ENCODE measurements around the gene STARD3. TPM values are rescaled to one million over a fixed set of nuclear protein-coding genes. Genes with fewer than 3 reads are reported as not detected.
A peak's percentile ranks its signal among the peaks of the same experiment; 100 is the strongest.

Gene STARD3
- total RNA-seq, 2 donors from 2014 or later: 59.8 to 76.0 TPM

DNA sequence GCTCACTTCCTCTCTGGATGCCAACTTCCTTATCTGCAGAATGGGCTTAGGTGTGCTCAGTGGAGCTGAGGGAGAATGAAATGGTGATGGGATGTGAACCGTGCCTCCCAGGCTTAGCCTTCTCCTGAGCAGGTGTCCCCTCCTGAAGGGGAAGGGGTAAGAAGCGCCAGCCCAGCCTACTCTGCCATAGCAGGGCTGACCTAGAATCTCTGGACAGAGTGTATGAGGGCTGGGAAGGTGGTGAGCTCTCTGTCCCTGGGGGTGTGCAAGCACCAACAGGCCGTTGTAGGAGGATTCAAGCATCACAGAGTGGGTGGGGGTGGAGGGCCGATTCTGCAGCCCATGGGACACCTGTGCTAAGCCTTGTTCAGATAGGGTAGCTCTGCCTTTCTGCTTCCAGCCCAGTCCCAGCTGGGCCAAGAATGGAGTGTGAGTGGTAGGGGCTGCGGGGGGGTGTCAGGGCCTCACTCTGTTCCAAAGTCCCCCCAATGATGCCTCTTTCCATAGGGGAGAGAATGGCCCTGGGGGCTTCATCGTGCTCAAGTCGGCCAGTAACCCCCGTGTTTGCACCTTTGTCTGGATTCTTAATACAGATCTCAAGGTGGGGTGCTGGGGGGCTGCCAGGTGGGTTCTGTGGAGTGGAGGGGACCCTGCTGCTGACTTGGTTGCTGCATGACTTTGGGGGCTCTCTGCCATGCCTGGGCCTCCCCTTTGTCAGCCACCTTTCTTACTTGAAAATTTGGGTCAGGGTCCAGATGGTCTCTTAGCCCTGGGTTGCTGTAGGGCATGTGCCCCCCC is 25.0 kb downstream of the STARD3 start:
- Mint-ChIP-seq H3K4me1 (no peaks in the 10 kb centered on the region), H3K36me3 (ENCODE audit: low read depth) (peaks cover 35% of the 10 kb centered on the region), H3K9me3 (no peaks in the 10 kb centered on the region), H3K4me3 (no peak overlapping the region), H3K27me3 (peaks cover 4% of the 10 kb centered on the region), H3K27ac (no peak overlapping the region)
- no peak for ATAC-seq (replicated peaks)

DNA sequence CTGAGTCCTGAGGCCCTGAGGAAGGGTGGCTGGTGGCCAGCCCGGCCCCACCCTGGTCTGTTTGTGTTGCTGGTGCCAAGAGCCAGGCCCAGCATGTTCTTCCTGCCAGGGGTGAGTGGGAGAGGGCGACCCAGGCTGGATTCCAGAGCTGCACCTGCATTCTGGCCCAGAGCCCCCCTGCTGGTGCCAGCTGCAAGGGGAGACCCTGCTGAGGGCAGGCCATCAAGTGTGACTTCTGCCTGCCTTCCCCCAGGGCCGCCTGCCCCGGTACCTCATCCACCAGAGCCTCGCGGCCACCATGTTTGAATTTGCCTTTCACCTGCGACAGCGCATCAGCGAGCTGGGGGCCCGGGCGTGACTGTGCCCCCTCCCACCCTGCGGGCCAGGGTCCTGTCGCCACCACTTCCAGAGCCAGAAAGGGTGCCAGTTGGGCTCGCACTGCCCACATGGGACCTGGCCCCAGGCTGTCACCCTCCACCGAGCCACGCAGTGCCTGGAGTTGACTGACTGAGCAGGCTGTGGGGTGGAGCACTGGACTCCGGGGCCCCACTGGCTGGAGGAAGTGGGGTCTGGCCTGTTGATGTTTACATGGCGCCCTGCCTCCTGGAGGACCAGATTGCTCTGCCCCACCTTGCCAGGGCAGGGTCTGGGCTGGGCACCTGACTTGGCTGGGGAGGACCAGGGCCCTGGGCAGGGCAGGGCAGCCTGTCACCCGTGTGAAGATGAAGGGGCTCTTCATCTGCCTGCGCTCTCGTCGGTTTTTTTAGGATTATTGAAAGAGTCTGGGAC is 25.8 kb downstream of the STARD3 start:
- Mint-ChIP-seq H3K4me1 (no peaks in the 10 kb centered on the region), H3K4me3 (no peak overlapping the region), H3K27ac (no peak overlapping the region)

DNA sequence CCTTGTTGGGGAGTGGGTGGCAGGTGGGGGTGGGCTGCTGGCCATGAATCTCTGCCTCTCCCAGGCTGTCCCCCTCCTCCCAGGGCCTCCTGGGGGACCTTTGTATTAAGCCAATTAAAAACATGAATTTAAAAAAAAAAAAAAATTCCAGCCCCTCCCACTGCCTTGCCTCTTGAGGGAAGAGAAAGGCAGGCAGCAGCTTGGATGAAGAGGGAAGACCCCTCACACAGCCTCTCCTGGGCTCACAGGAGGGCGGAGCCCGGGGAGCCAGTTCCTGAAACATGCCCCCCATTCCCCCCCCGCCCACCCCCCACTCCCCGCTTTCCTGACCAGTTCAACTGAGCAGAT is 26.4 kb downstream of the STARD3 start:
- no peak for ATAC-seq (replicated peaks)

More for the DNA sequence above, 25.8 kb downstream of the STARD3 start:
- Mint-ChIP-seq H3K36me3 (ENCODE audit: low read depth) (peaks cover 33% of the 10 kb centered on the region), H3K9me3 (no peaks in the 10 kb centered on the region), H3K27me3 (peaks cover 4% of the 10 kb centered on the region)
- ATAC-seq (replicated peaks): no peak

DNA sequence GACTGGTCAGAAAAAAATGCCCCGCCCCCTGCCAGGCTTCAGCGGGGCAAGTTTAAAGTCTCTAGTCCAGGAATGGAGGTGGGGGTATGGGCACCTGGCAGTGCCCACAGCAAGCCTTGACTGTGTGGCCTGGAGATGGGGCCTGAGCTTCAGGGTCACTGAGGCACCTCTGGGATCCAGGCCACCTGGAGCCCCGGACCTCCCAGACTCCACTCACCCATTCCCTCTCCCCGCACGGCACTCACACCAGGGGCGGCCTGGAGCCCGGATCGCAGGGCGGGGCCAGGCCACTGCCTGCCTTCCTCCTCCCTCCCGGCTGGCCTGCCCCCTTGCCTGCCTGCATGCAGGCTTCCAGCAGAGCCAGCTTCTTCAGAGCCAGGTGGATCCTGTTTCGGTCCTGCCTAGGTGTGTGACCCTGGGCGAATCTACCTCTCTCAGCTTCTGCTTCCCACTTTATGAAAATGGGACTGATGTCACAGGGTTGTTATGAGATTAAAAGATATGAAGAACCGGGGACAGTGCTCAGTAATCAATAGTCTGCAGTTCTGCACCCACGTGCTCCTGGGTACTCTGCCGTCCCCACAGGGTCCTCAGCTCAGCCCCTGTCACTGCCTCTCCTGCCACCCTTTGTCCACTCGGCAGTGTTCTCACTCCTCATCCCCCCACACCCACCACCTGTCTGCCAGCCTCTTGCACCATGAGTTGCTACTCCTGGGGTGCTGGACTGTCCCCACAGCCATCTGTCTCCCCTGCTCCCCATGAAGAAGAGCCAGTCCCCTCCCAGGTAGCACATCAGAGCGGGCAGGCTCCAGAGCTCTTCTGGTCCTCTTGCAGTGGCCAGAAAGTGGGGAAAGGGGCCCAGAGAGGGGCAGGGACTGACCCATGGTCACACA is 27.0 kb downstream of the STARD3 start:
- no peak overlapping the region for H3K4me3 Mint-ChIP-seq
- no peak overlapping the region for H3K27ac Mint-ChIP-seq
- no peaks in the 10 kb centered on the region for H3K9me3 Mint-ChIP-seq
- H3K4me1 Mint-ChIP-seq: peaks cover 5% of the 10 kb centered on the region
- H3K36me3 Mint-ChIP-seq (ENCODE audit: low read depth): peaks cover 24% of the 10 kb centered on the region
- peaks cover 9% of the 10 kb centered on the region for H3K27me3 Mint-ChIP-seq
- ATAC-seq (replicated peaks): no peak

More for the DNA sequence above, 26.4 kb downstream of the STARD3 start:
- peaks cover 27% of the 10 kb centered on the region for H3K36me3 Mint-ChIP-seq (ENCODE audit: low read depth)
- H3K4me1 Mint-ChIP-seq: peaks cover under 1% of the 10 kb centered on the region
- H3K27ac Mint-ChIP-seq: no peak overlapping the region
- H3K4me3 Mint-ChIP-seq: no peak overlapping the region
- H3K27me3 Mint-ChIP-seq: peaks cover 4% of the 10 kb centered on the region
- H3K9me3 Mint-ChIP-seq: no peaks in the 10 kb centered on the region

DNA sequence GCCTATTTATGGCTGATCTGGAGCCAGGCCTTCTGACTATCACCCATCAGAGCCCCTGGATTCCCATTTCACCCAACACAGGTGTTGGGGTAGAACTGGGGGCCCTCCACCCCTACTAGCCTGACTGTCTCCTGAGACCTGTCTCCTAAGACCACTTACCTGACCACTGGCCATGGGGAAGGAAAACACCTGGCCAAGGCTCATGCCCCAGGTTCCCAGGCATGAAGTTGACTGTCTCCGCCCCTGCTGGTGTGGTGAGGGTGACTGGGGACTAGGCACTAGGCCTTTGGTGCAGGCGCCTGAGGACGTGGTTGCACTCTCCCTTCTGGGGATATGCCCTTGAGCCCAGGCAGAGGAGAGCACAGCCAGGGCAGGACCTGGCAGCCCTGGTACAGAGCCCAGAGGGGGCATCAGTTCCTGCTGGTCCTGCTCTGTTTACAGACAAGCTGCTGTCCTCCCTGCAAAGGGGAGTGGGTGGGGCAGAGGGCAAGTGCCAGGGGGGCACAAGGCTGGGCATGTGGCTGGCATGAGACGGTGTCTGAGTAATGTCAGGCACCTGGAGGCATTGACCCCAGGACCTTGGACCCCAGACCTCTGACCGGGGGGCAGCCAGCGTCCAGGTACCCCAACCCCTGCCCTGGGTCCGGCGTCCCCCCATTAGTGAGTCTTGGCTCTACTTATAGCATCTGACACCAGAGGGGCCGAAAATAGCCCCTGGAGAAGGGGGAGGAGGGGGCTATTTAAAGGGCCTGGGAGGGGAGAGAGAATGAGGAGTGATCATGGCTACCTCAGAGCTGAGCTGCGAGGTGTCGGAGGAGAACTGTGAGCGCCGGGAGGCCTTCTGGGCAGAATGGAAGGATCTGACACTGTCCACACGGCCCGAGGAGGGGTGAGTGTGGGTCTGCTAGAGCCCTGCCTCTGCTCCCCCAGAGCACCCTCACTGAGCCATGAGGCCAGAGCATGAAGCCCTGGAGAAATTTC is 27.9 kb downstream of the STARD3 start, which contains the start of gene TCAP:
Gene TCAP, plus strand, starts transcription at position 769 of the 981 bp plus-strand sequence. Its CDS starts 11 bp downstream, at position 780.
- Mint-ChIP-seq H3K9me3 (no peaks in the 10 kb centered on the region), H3K36me3 (ENCODE audit: low read depth) (peaks cover 15% of the 10 kb centered on the region), H3K27ac (no peak within 1 kb of the TSS), H3K4me3 (no peak within 1 kb of the TSS), H3K27me3 (peaks cover 13% of the 10 kb centered on the region), H3K4me1 (peaks cover 5% of the 10 kb centered on the region)
- ATAC-seq (replicated peaks): no peak

DNA sequence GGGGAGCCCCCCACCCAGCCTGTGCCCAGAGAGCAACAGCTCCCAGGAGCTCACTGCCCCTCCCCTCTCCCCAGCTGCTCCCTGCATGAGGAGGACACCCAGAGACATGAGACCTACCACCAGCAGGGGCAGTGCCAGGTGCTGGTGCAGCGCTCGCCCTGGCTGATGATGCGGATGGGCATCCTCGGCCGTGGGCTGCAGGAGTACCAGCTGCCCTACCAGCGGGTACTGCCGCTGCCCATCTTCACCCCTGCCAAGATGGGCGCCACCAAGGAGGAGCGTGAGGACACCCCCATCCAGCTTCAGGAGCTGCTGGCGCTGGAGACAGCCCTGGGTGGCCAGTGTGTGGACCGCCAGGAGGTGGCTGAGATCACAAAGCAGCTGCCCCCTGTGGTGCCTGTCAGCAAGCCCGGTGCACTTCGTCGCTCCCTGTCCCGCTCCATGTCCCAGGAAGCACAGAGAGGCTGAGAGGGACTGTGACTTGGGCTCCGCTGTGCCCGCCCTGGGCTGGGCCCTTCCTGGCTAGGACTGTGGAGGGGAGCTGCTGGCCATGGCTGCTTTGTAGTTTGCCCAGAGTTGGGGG is 28.8 kb downstream of the STARD3 start:
- peaks cover 17% of the 10 kb centered on the region for H3K27me3 Mint-ChIP-seq
- peak; percentile 30 for ATAC-seq (replicated peaks)
- no peak overlapping the region for H3K4me3 Mint-ChIP-seq
- H3K27ac Mint-ChIP-seq: no peak overlapping the region
- H3K9me3 Mint-ChIP-seq: no peaks in the 10 kb centered on the region
- H3K4me1 Mint-ChIP-seq: peaks cover 5% of the 10 kb centered on the region
- peaks cover 14% of the 10 kb centered on the region for H3K36me3 Mint-ChIP-seq (ENCODE audit: low read depth)

DNA sequence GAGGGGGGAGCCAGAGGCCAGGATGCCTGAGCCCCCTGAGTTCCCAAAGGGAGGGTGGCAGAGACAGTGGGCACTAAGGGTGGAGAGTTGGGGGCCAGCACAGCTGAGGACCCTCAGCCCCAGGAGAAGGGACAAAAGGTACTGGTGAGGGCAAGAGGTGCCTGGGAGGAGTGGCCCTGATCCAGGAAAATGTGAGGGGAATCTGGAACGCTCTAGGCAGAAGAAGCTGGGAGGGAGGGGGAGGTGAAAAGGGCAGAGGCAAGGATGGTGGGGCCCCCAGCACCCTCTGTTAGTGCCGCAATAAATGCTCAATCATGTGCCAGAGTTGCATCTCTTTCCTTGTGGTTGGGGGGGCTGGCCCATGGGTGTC is 29.3 kb downstream of the STARD3 start:
- Mint-ChIP-seq H3K4me3 (no peak overlapping the region), H3K36me3 (ENCODE audit: low read depth) (peaks cover 9% of the 10 kb centered on the region), H3K9me3 (no peaks in the 10 kb centered on the region), H3K4me1 (peaks cover 5% of the 10 kb centered on the region), H3K27me3 (peaks cover 17% of the 10 kb centered on the region), H3K27ac (no peak overlapping the region)
- no peak for ATAC-seq (replicated peaks)

DNA sequence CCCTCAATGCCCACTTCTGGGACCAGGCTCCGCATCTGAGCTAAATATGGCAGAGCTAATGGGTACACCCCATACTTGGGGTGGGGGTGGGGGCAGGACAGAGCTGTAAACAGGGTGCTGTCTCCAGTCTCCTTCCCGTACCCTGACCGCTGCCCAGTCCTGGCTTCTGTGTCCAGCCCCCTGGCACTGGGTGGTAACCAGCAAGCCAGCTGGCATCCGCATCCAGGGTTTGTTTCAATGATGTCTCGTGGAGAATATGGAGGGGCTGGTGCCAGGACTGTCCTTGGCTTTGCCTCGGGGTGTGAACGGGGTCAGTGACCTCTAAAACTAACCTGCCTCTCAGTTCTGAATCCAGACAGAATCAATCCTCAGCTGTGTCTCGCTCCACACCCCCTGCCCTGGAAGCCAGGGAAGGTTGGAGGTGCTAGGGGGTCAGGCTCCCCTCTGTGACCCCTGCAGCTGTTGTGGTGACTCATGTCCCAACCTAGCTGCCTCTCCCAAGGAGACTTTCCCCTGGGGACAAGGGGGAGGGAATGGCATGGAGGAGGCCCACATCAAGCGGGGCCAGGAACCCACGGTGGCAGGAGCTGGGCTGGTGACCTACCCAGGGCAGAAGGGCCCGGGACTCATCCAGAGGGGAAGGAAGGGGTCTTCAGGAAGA is 29.8 kb downstream of the STARD3 start:
- Mint-ChIP-seq H3K4me1 (peaks cover 6% of the 10 kb centered on the region), H3K27ac (no peak overlapping the region), H3K9me3 (no peaks in the 10 kb centered on the region), H3K36me3 (ENCODE audit: low read depth) (peaks cover 4% of the 10 kb centered on the region), H3K27me3 (peaks cover 17% of the 10 kb centered on the region), H3K4me3 (no peak overlapping the region)
- no peak for ATAC-seq (replicated peaks)

DNA sequence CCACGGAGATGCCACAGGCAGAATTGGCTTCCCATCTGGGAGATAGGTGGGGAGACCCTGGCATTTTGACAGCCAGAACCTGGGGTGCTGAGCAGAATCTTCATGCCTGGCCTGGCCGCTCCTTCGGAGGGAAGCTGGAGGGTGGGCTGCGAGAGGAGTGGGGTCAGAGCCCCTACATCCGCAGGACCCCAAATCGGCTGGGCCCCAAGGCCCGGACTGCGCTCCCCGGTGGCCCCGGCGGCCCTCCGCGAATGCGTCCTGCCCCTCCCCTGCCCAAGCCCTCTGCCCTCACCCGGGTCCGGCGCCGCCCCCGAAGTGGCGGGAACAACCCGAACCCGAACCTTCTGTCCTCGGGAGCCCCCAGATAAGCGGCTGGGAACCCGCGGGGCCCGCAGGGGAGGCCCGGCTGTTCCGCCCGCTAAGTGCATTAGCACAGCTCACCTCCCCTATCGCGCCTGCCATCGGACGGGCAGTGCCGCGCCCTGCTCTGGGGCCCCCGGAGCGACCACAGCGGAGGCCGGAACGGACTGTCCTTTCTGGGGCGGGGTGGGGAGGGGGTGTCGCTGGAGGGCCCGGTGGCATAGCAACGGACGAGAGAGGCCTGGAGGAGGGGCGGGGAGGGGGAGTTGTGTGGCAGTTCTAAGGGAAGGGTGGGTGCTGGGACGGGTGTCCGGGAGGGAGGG is 30.5 kb downstream of the STARD3 start:
- Mint-ChIP-seq H3K27ac (no peak overlapping the region), H3K36me3 (ENCODE audit: low read depth) (no peaks in the 10 kb centered on the region), H3K4me1 (peaks cover 10% of the 10 kb centered on the region), H3K27me3 (peaks cover 17% of the 10 kb centered on the region), H3K4me3 (peak overlapping the region; percentile 48), H3K9me3 (no peaks in the 10 kb centered on the region)
- no peak for ATAC-seq (replicated peaks)

DNA sequence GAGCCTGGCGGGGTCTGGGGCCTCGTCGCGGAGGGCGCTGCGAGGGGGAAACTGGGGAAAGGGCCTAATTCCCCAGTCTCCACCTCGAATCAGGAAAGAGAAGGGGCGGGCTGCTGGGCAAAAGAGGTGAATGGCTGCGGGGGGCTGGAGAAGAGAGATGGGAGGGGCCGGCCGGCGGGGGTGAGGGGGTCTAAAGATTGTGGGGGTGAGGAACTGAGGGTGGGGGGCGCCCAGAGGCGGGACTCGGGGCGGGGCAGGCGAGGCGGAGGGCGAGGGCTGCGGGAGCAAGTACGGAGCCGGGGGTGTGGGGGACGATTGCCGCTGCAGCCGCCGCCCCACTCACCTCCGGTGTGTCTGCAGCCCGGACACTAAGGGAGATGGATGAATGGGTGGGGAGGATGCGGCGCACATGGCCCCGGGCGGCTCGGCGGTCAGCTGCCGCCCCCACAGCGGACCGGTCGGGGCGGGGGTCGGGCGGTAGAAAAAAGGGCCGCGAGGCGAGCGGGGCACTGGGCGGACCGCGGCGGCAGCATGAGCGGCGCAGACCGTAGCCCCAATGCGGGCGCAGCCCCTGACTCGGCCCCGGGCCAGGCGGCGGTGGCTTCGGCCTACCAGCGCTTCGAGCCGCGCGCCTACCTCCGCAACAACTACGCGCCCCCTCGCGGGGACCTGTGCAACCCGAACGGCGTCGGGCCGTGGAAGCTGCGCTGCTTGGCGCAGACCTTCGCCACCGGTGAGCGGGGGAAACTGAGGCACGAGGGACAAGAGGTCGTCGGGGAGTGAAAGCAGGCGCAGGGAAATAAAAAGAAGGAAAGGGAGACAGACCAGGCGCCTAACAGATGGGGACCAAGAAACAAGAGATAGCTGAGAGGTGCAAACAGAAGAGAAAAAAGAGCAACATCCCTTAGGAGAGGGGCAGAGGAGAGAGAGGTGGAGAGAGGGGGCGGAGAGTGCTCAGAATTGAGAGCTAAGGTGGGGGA is 31.3 kb downstream of the STARD3 start, which contains the start of gene PNMT:
Gene PNMT, plus strand, starts transcription at position 509 of the 980 bp plus-strand sequence. Its CDS starts 23 bp downstream, at position 532.
- peak; percentile 70 for ATAC-seq (replicated peaks)
- no peak within 1 kb of the TSS for H3K27ac Mint-ChIP-seq
- peak within 1 kb of the TSS; percentile 48 for H3K4me3 Mint-ChIP-seq
- H3K27me3 Mint-ChIP-seq: peaks cover 17% of the 10 kb centered on the region
- no peaks in the 10 kb centered on the region for H3K36me3 Mint-ChIP-seq (ENCODE audit: low read depth)
- peaks cover 10% of the 10 kb centered on the region for H3K4me1 Mint-ChIP-seq
- H3K9me3 Mint-ChIP-seq: no peaks in the 10 kb centered on the region

DNA sequence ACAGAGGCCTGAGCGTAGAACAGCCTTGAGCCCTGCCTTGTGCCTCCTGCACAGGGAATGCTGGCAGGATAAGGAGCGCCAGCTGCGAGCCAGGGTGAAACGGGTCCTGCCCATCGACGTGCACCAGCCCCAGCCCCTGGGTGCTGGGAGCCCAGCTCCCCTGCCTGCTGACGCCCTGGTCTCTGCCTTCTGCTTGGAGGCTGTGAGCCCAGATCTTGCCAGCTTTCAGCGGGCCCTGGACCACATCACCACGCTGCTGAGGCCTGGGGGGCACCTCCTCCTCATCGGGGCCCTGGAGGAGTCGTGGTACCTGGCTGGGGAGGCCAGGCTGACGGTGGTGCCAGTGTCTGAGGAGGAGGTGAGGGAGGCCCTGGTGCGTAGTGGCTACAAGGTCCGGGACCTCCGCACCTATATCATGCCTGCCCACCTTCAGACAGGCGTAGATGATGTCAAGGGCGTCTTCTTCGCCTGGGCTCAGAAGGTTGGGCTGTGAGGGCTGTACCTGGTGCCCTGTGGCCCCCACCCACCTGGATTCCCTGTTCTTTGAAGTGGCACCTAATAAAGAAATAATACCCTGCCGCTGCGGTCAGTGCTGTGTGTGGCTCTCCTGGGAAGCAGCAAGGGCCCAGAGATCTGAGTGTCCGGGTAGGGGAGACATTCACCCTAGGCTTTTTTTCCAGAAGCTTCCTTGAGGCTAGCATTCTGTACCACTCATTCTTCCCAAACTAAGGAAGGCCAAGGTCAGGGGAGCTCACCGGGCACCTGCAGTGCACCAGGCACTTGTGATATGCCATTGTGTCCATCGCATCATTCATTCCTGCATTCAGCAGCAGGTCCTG is 33.2 kb downstream of the STARD3 start:
- no peak overlapping the region for H3K27ac Mint-ChIP-seq
- H3K4me1 Mint-ChIP-seq: peaks cover 10% of the 10 kb centered on the region
- no peak overlapping the region for H3K4me3 Mint-ChIP-seq
- no peaks in the 10 kb centered on the region for H3K9me3 Mint-ChIP-seq
- peaks cover 17% of the 10 kb centered on the region for H3K27me3 Mint-ChIP-seq
- no peaks in the 10 kb centered on the region for H3K36me3 Mint-ChIP-seq (ENCODE audit: low read depth)
- no peak for ATAC-seq (replicated peaks)

Data from activated T-helper 17 cell treated with anti-CD3 and anti-CD28 coated beads, Interleukin-2, amount 50 U/mL, for 72 hours (primary cell).